T-cell (primary cell): ENCODE data around the gene GUCY2D. TPM values are rescaled to one million over a fixed set of nuclear protein-coding genes. Genes with fewer than 3 reads are reported as not detected.
A peak's percentile ranks its signal among the peaks of the same experiment; 100 is the strongest.

Experiments
- ATAC-seq, 4 experiments: fragments of 200-7000 bp in 3 of 4; fragments of 150-1000 bp in 1 of 4; cut with Tn5 transposase; replicated peaks in 1 of 4; 1 replicate in 3 of 4; 2 replicates in 1 of 4; pipeline ENCODE4 v1.10.0; 2021; ENCODE audit warnings: moderate library complexity in 3 of 4, mild to moderate bottlenecking in 2 of 4, moderate number of reproducible peaks in 1 of 4
- CTCF ChIA-PET, 2 donors: fragments of 300-600 bp; sonication (Branson Sonifier 250); formaldehyde crosslinking; loops; one replicate each; lab custom pipeline; 2022; ENCODE audit warnings: antibody characterized with exemption in 2 of 2; lab: Charles Lee
- POLR2A ChIA-PET, 2 donors: fragments of 300-600 bp; sonication (Branson Sonifier 250); formaldehyde crosslinking; loops; one replicate each; lab custom pipeline; 2022; ENCODE audit warnings: antibody characterized with exemption in 2 of 2; lab: Charles Lee
- DNase-seq, 35 experiments: peaks; one replicate each; pipeline versions ENCODE4 v3.0.0 to v3.0.0-alpha.2; 2013 to 2023
- H3K27ac ChIP-seq: one replicate; pipeline ENCODE4 v1.5.1; 2013; ENCODE audit warnings: low read length
- H3K27me3 ChIP-seq, 2 experiments: replicated peaks in 1 of 2; 1 replicate in 1 of 2; 2 replicates in 1 of 2; pipeline versions ENCODE4 v1.6.1 to v1.7.0; 2013; ENCODE audit warnings: low read length in 1 of 2, mixed read lengths in 1 of 2; ENCODE audit not compliant: control insufficient read depth in 2 of 2, insufficient read depth in 2 of 2; ENCODE audit errors: extremely low read depth in 1 of 2
- H3K36me3 ChIP-seq, 2 donors: 1 replicate in 1 of 2; 2 replicates in 1 of 2; pipeline versions ENCODE4 v1.6.1 to v1.7.0; 2013; ENCODE audit warnings: low read length in 1 of 2; ENCODE audit not compliant: control insufficient read depth in 2 of 2, insufficient read depth in 1 of 2; ENCODE audit errors: extremely low read depth in 1 of 2
- H3K4me1 ChIP-seq, 2 experiments: 1 replicate in 1 of 2; 2 replicates in 1 of 2; pipeline versions ENCODE4 v1.6.1 to v1.7.0; 2013; ENCODE audit warnings: low read length in 2 of 2, mixed read lengths in 1 of 2; ENCODE audit not compliant: insufficient read depth in 2 of 2, control insufficient read depth in 1 of 2; ENCODE audit errors: extremely low read depth in 1 of 2
- H3K4me3 ChIP-seq, 2 donors: 1 replicate in 1 of 2; 2 replicates in 1 of 2; pipeline versions ENCODE4 v1.5.1 to v1.7.0; 2013; ENCODE audit warnings: mild to moderate bottlenecking in 2 of 2, low read length in 1 of 2, moderate library complexity in 1 of 2; ENCODE audit not compliant: control insufficient read depth in 1 of 2; ENCODE audit errors: extremely low read depth in 1 of 2
- H3K9me3 ChIP-seq: 2 replicates; pipeline ENCODE4 v1.7.0; 2013
- H3K27ac Mint-ChIP-seq, 2 donors: one replicate each; pipeline ENCODE4 v1.8.0; 2020 to 2021; ENCODE audit warnings: mild to moderate bottlenecking in 2 of 2, mixed read lengths in 2 of 2
- H3K27me3 Mint-ChIP-seq, 2 donors: one replicate each; pipeline ENCODE4 v1.8.0; 2021 to 2022; ENCODE audit warnings: mixed read lengths in 2 of 2
- H3K36me3 Mint-ChIP-seq: one replicate; pipeline ENCODE4 v1.8.0; 2021; ENCODE audit warnings: mixed read lengths
- H3K4me1 Mint-ChIP-seq, 3 donors: one replicate each; pipeline ENCODE4 v1.8.0; 2020 to 2022; ENCODE audit warnings: mixed read lengths in 3 of 3, mild to moderate bottlenecking in 1 of 3
- H3K4me3 Mint-ChIP-seq, 3 donors: one replicate each; pipeline ENCODE4 v1.8.0; 2020 to 2022; ENCODE audit warnings: mild to moderate bottlenecking in 3 of 3, mixed read lengths in 3 of 3, moderate library complexity in 3 of 3
- H3K9me3 Mint-ChIP-seq, 3 donors: one replicate each; pipeline ENCODE4 v1.8.0; 2020 to 2022; ENCODE audit warnings: mixed read lengths in 3 of 3
- WGBS: methylation state at CpG from one replicate; pipeline ENCODE4 v1.1.5; 2013; ENCODE audit warnings: missing lambda C conversion rate; ENCODE audit not compliant: insufficient coverage; 5-methylcytosine and 5-hydroxymethylcytosine counted together
- total RNA-seq, 35 experiments: library from RNA in 6 of 35; stranded (reverse) in 6 of 35; fragments of 120-200 nt in 1 of 35; gene quantifications; one replicate each; pipeline versions ENCODE4 v1.2.1 to v1.2.4 and lab custom pipeline; 2013 to 2026

The GUCY2D gene
- total RNA-seq, 5 donors from 2014 or later (not counting 1 experiment from before 2014, with no cell fraction given): 0.06 TPM; not detected in 4

DNA sequence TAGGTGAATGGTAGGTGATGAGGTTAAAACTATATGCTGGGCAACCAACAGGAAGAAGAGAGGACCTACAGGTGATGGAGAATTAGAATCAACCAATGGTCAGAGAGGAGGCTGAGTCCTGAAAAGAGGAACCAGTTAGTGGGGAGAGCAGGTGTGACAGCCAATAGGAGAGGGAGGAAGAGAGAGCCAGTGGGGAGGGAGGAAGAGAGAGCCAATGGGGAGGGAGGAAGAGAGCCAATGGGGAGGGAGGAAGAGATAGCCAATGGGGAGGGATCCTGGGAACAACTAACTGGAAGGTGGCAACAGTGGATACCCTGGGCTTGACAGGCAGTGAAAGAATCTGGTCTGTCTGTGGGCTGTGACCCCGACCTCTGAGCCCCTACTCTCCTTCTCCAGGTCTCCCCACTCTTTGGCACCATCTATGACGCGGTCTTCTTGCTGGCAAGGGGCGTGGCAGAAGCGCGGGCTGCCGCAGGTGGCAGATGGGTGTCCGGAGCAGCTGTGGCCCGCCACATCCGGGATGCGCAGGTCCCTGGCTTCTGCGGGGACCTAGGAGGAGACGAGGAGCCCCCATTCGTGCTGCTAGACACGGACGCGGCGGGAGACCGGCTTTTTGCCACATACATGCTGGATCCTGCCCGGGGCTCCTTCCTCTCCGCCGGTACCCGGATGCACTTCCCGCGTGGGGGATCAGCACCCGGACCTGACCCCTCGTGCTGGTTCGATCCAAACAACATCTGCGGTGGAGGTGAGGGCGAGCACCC, 3.7 kb downstream of the GUCY2D start:
- Histone ChIP-seq H3K9me3 (no peaks in the 10 kb centered on the region), H3K27ac (no peak overlapping the region), H3K27me3 (peaks cover 0 to 52% of the 10 kb centered on the region in 2 experiments), H3K4me1 (peaks cover 0 to 12% of the 10 kb centered on the region in 2 experiments), H3K4me3 (no peak overlapping the region), H3K36me3 (no peaks in the 10 kb centered on the region)
- POLR2A ChIA-PET: no interaction called here
- no peak for ATAC-seq
- H3K27ac Mint-ChIP-seq: no peak overlapping the region
- no peak overlapping the region for H3K4me3 Mint-ChIP-seq
- peaks cover 7 to 9% (median 9%) of the 10 kb centered on the region in 3 donors for H3K4me1 Mint-ChIP-seq
- no peaks in the 10 kb centered on the region for H3K36me3 Mint-ChIP-seq
- no peaks in the 10 kb centered on the region for H3K9me3 Mint-ChIP-seq
- CTCF ChIA-PET: interaction anchor here in 1 of 2 donors (0.6 kb wide), 1 partner anchor 16 kb away, joined by 3 read pairs; no protein-coding TSS in a partner anchor
- peaks cover 22 to 36% of the 10 kb centered on the region in 2 donors for H3K27me3 Mint-ChIP-seq
- WGBS: 94% methylated on average over 25 of the region's 30 CpGs
- DNase-seq: peak in 1 of 35 experiments; percentile 19

- no peaks in the 10 kb centered on the region for H3K36me3 ChIP-seq
- H3K27me3 Mint-ChIP-seq: peaks cover 16 to 31% of the 10 kb centered on the region in 2 donors
- H3K27me3 ChIP-seq: peaks cover 0 to 48% of the 10 kb centered on the region in 2 experiments
- H3K4me3 Mint-ChIP-seq: no peak overlapping the region
- no peak overlapping the region for H3K4me3 ChIP-seq
- WGBS: 81% methylated on average over 7 of the region's 14 CpGs
- H3K4me1 Mint-ChIP-seq: peaks cover 4 to 6% (median 5%) of the 10 kb centered on the region in 3 donors
- ATAC-seq (no peak), DNase-seq (peak in 1 of 35 experiments; percentile 16)
- ChIA-PET POLR2A (no interaction called here), CTCF (no interaction called here)
- no peaks in the 10 kb centered on the region for H3K9me3 Mint-ChIP-seq
- H3K4me1 ChIP-seq: peaks cover 0 to 9% of the 10 kb centered on the region in 2 experiments
- H3K36me3 Mint-ChIP-seq: no peaks in the 10 kb centered on the region
- H3K27ac Mint-ChIP-seq: no peak overlapping the region
- no peak overlapping the region for H3K27ac ChIP-seq
- H3K9me3 ChIP-seq: no peaks in the 10 kb centered on the region
These were observed 4.6 kb downstream of the GUCY2D start for GRCh38 chr17:8006836-8007680.

- no peak overlapping the region for H3K27ac Mint-ChIP-seq
These were observed 5.4 kb downstream of the GUCY2D start for GRCh38 chr17:8007836-8008235.

GRCh38 chr17:8012045-8012580, 9.7 kb downstream of the GUCY2D start:
- Histone ChIP-seq H3K4me3 (no peak overlapping the region), H3K27me3 (peaks cover 0 to 48% of the 10 kb centered on the region in 2 experiments), H3K27ac (no peak overlapping the region), H3K9me3 (no peaks in the 10 kb centered on the region), H3K4me1 (peaks cover 3 to 15% of the 10 kb centered on the region in 2 experiments), H3K36me3 (no peaks in the 10 kb centered on the region)
- CTCF ChIA-PET: no interaction called here
- 85% methylated on average over 11 of the region's 15 CpGs for WGBS
- peaks cover 0 to 18% (median 5%) of the 10 kb centered on the region in 3 donors for H3K4me1 Mint-ChIP-seq
- H3K27ac Mint-ChIP-seq: no peak overlapping the region
- no peaks in the 10 kb centered on the region for H3K36me3 Mint-ChIP-seq
- DNase-seq (no peak), ATAC-seq (no peak)
- POLR2A ChIA-PET: no interaction called here
- peaks cover 4 to 23% of the 10 kb centered on the region in 2 donors for H3K27me3 Mint-ChIP-seq
- H3K9me3 Mint-ChIP-seq: no peaks in the 10 kb centered on the region
- H3K4me3 Mint-ChIP-seq: no peak overlapping the region

More at GRCh38 chr17:8007836-8008235, 5.4 kb downstream of the GUCY2D start:
- Mint-ChIP-seq H3K36me3 (no peaks in the 10 kb centered on the region), H3K4me3 (no peak overlapping the region), H3K9me3 (no peaks in the 10 kb centered on the region), H3K4me1 (peaks cover 0 to 2% (median 0%) of the 10 kb centered on the region in 3 donors), H3K27me3 (peaks cover 13 to 27% of the 10 kb centered on the region in 2 donors)
- Histone ChIP-seq H3K4me3 (no peak overlapping the region), H3K27ac (no peak overlapping the region), H3K4me1 (peaks cover 0 to under 1% of the 10 kb centered on the region in 2 experiments), H3K9me3 (no peaks in the 10 kb centered on the region), H3K27me3 (peaks cover 0 to 42% of the 10 kb centered on the region in 2 experiments), H3K36me3 (no peaks in the 10 kb centered on the region)
- no peak for ATAC-seq
- POLR2A ChIA-PET: no interaction called here
- DNase-seq: no peak
- 95% methylated on average over 4 of the region's 5 CpGs for WGBS
- CTCF ChIA-PET: no interaction called here

DNA sequence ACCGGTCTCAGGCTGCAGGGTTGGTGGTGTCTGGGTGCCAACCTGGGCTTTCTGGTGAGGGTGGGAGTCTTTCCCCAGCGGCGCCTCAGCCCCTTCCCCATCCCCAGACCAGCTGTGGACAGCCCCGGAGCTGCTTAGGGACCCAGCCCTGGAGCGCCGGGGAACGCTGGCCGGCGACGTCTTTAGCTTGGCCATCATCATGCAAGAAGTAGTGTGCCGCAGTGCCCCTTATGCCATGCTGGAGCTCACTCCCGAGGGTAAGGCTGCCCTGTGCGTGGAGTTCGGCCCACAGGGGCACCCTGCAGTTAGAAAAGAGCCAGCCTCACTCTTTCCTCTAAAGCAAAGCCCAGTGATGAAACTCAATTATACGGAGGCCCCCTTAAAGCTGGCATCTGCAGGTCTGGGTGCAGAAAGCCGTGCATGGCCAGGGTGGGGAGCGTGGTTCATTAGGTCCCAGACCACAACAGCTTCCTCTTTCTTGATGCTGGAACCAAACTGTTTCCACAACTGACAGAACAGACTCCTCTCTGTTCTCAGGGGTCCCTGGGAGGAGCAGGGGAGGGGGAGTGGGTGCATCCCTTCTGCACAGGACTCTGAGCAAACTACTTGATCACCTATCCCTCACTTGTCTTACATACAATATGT, 10.7 kb downstream of the GUCY2D start:
- Histone ChIP-seq H3K4me3 (no peak overlapping the region), H3K27ac (no peak overlapping the region), H3K27me3 (peaks cover 0 to 48% of the 10 kb centered on the region in 2 experiments), H3K36me3 (no peaks in the 10 kb centered on the region), H3K4me1 (peaks cover 3 to 15% of the 10 kb centered on the region in 2 experiments), H3K9me3 (no peaks in the 10 kb centered on the region)
- Mint-ChIP-seq H3K36me3 (no peaks in the 10 kb centered on the region), H3K4me3 (no peak overlapping the region), H3K27ac (no peak overlapping the region), H3K27me3 (peaks cover 4 to 21% of the 10 kb centered on the region in 2 donors), H3K9me3 (no peaks in the 10 kb centered on the region), H3K4me1 (peaks cover 0 to 18% (median 5%) of the 10 kb centered on the region in 3 donors)
- DNase-seq (peak in 1 of 35 experiments; percentile 18), ATAC-seq (no peak)
- CTCF ChIA-PET: no interaction called here
- WGBS: 80% methylated on average over 10 of the region's 17 CpGs
- POLR2A ChIA-PET: no interaction called here
